22Rv1 (cell line): ENCODE measurements around the gene CDIPT.

ENCODE experiments used
- H3K27ac ChIP-seq: fragments of 450-650 bp; 2 replicates; pipeline ENCODE4 v1.5.1; 2017
- CTCF ChIP-seq: fragments of 450-650 bp; IDR thresholded peaks from 2 replicates; pipeline ENCODE4 v1.5.1; 2017; ENCODE audit warnings: mild to moderate bottlenecking
- ZFX ChIP-seq: fragments of 450-650 bp; IDR thresholded peaks from 2 replicates; pipeline ENCODE4 v1.6.1; 2017; ENCODE audit warnings: antibody characterized with exemption, borderline replicate concordance

Gene CDIPT

GRCh38 chr16:29830774-29831173 lies 32.3 kb downstream of the CDIPT start:
- TF ChIP-seq ZFX (no peak), CTCF (no peak)
- H3K27ac ChIP-seq, result peak overlapping the region; percentile 95

- no peak for TF ChIP-seq ZFX
- TF ChIP-seq CTCF, result no peak
- peak overlapping the region; percentile 38 for H3K27ac ChIP-seq
These were observed 36.7 kb downstream of the CDIPT start for GRCh38 chr16:29826342-29826695.

GRCh38 chr16:29825145-29826044 lies 37.6 kb downstream of the CDIPT start:
- TF ChIP-seq CTCF (no peak), ZFX (no peak)
- peak overlapping the region; percentile 38 for H3K27ac ChIP-seq

- peak overlapping the region; percentile 38; the same call in 1 of the 2 replicates for H3K27ac ChIP-seq
- no peak for TF ChIP-seq CTCF
- TF ChIP-seq ZFX, result no peak
These were observed 38.4 kb downstream of the CDIPT start for GRCh38 chr16:29824589-29825144.

- no peak for TF ChIP-seq ZFX
- no peak for TF ChIP-seq CTCF
- peak overlapping the region; percentile 100 for H3K27ac ChIP-seq
These were observed 41.3 kb downstream of the CDIPT start for GRCh38 chr16:29821643-29822115.

GRCh38 chr16:29820730-29821642 lies 42.0 kb downstream of the CDIPT start:
- TF ChIP-seq ZFX (no peak), CTCF (no peak)
- H3K27ac ChIP-seq, result peak overlapping the region; percentile 100
